Stimulated activated CD8-positive, alpha-beta memory T cell treated with anti-CD3 and anti-CD28 coated beads, Interleukin-2, amount 100 ng/mL, for 1 hour (primary cell): ENCODE results near the gene DAPK2.

Experiments used
- DNase-seq, 2 donors: peaks; one replicate each; pipeline ENCODE4 v3.0.0-alpha.2; 2020; ENCODE audit warnings: low read depth in 2 of 2

Gene DAPK2

GRCh38 chr15:63942486-63943365 is 103.6 kb downstream of the DAPK2 start:
- DNase-seq: no peak

- no peak for DNase-seq
These were observed 104.4 kb downstream of the DAPK2 start for GRCh38 chr15:63941698-63942465.

- DNase-seq: no peak
These were observed 105.2 kb downstream of the DAPK2 start for GRCh38 chr15:63940966-63941620.

GRCh38 chr15:63939531-63940130 is 106.7 kb downstream of the DAPK2 start:
- DNase-seq: no peak

- DNase-seq: no peak
These were observed 107.7 kb downstream of the DAPK2 start for GRCh38 chr15:63938486-63939061.

GRCh38 chr15:63933522-63933921 is 112.8 kb downstream of the DAPK2 start:
- no peak for DNase-seq

- DNase-seq: no peak
These were observed 114.7 kb downstream of the DAPK2 start for GRCh38 chr15:63931556-63931955.

- DNase-seq: no peak
These were observed 116.3 kb downstream of the DAPK2 start for GRCh38 chr15:63930034-63930433.

- no peak for DNase-seq
These were observed 118.0 kb downstream of the DAPK2 start for GRCh38 chr15:63928185-63928842.

- no peak for DNase-seq
These were observed 122.0 kb downstream of the DAPK2 start for GRCh38 chr15:63923993-63924950.

GRCh38 chr15:63922916-63923315 is 123.4 kb downstream of the DAPK2 start:
- no peak for DNase-seq

GRCh38 chr15:63922261-63922904 is 123.9 kb downstream of the DAPK2 start:
- no peak for DNase-seq

- no peak for DNase-seq
These were observed 125.6 kb downstream of the DAPK2 start for GRCh38 chr15:63920504-63921175.

- no peak for DNase-seq
These were observed 127.4 kb downstream of the DAPK2 start for GRCh38 chr15:63918901-63919348.

GRCh38 chr15:63918317-63918672 is 128.0 kb downstream of the DAPK2 start:
- no peak for DNase-seq

- no peak for DNase-seq
These were observed 128.5 kb downstream of the DAPK2 start for GRCh38 chr15:63917588-63918316.

GRCh38 chr15:63915873-63916771 is 130.2 kb downstream of the DAPK2 start:
- no peak for DNase-seq
